ENCODE results near the gene CARD18. TPM values are rescaled to one million over a fixed set of nuclear protein-coding genes. Genes with fewer than 3 reads are reported as not detected.

Gene CARD18
- total RNA-seq, 1 experiment from 2014 or later, result not detected

DNA sequence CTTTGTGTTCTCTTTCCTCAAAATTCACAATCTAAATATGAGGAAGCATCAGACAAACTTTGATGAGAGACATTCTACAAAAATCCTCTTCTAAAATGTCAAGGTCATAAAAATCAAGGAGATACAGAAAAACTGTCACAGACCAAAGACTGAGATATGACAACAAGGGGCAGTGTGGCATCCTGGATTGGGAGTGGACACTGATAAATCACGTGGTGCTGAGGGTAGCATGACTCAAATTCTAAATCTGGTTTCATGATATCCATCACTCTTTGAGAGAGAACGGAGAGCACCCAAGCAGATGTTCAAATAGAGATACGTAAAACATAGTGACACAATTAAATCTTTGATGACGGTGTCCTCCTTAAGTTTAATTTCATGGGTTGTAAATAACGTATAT, 13.0 kb upstream of the CARD18 start:
- no peaks in the 10 kb centered on the region for H3K36me3 Mint-ChIP-seq (ENCODE audit: insufficient read depth, unreplicated experiment)
- ChIA-PET POLR2A (interaction anchor here (1.1 kb wide), 1 partner anchor 8 kb away, joined by 4 read pairs; no protein-coding TSS in a partner anchor), CTCF (no interaction called here)
- no TSS peak for BruUV-seq (replicated peaks)
- peak overlapping the region; percentile 35 for H3K27ac Mint-ChIP-seq (ENCODE audit: low read depth, unreplicated experiment)
- H3K4me3 Mint-ChIP-seq (ENCODE audit: unreplicated experiment), result peak overlapping the region; percentile 35
- no peaks in the 10 kb centered on the region for H3K9me3 Mint-ChIP-seq (ENCODE audit: unreplicated experiment)
- peaks cover 8% of the 10 kb centered on the region for H3K4me1 Mint-ChIP-seq (ENCODE audit: insufficient read depth, unreplicated experiment)
- TF ChIP-seq, protein P1, sequence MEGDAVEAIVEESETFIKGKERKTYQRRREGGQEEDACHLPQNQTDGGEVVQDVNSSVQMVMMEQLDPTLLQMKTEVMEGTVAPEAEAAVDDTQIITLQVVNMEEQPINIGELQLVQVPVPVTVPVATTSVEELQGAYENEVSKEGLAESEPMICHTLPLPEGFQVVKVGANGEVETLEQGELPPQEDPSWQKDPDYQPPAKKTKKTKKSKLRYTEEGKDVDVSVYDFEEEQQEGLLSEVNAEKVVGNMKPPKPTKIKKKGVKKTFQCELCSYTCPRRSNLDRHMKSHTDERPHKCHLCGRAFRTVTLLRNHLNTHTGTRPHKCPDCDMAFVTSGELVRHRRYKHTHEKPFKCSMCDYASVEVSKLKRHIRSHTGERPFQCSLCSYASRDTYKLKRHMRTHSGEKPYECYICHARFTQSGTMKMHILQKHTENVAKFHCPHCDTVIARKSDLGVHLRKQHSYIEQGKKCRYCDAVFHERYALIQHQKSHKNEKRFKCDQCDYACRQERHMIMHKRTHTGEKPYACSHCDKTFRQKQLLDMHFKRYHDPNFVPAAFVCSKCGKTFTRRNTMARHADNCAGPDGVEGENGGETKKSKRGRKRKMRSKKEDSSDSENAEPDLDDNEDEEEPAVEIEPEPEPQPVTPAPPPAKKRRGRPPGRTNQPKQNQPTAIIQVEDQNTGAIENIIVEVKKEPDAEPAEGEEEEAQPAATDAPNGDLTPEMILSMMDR (IDR thresholded peaks at IDR 0.05; ENCODE audit: unreplicated experiment), result no peak
- H3K27me3 Mint-ChIP-seq (ENCODE audit: insufficient read depth, unreplicated experiment), result no peaks in the 10 kb centered on the region
- intact Hi-C loops (cut with micrococcal nuclease), result no loop called here
- DNase-seq (ENCODE audit: unreplicated experiment), result peak; percentile 54

DNA sequence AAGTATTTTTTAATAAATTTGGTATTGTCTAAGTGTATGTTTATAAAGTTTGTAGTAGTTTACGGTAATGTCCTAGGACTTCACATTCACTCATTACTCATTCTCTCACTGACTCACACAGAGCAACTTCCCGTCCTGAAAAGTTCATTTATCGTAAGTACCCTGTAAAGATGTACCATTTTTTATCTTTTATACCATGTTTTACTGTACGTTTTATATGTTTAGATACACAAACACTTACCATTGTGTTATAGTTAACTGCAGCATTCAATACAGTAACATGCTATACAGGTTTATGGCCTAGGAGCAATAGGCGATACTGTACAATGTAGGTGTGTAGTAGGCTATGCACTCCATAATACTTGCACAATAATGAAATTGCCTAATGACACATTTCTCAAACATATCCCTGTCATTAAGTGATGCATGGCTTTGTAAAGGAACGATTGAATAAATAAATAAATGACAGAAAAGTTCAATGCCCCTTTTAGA, 12.5 kb upstream of the CARD18 start:
- Mint-ChIP-seq H3K27ac (ENCODE audit: low read depth, unreplicated experiment) (peak overlapping the region; percentile 35), H3K4me3 (ENCODE audit: unreplicated experiment) (peak overlapping the region; percentile 35), H3K4me1 (ENCODE audit: insufficient read depth, unreplicated experiment) (peaks cover 8% of the 10 kb centered on the region), H3K36me3 (ENCODE audit: insufficient read depth, unreplicated experiment) (no peaks in the 10 kb centered on the region), H3K27me3 (ENCODE audit: insufficient read depth, unreplicated experiment) (no peaks in the 10 kb centered on the region), H3K9me3 (ENCODE audit: unreplicated experiment) (no peaks in the 10 kb centered on the region)
- POLR2A ChIA-PET, result interaction anchor here (0.6 to 2.4 kb wide), 3 partner anchors 19 to 303 kb away, joined by 3 to 6 read pairs (median 3); no protein-coding TSS in a partner anchor
- TF ChIP-seq, protein P1 (IDR thresholded peaks at IDR 0.05; ENCODE audit: unreplicated experiment), result no peak
- CTCF ChIA-PET, result interaction anchor here (0.6 kb wide), 1 partner anchor 20 kb away, joined by 3 read pairs; no protein-coding TSS in a partner anchor
- peak; percentile 85 for DNase-seq (ENCODE audit: unreplicated experiment)
- BruUV-seq (replicated peaks), result TSS peak; percentile 89
- intact Hi-C loops (cut with micrococcal nuclease), result no loop called here

DNA sequence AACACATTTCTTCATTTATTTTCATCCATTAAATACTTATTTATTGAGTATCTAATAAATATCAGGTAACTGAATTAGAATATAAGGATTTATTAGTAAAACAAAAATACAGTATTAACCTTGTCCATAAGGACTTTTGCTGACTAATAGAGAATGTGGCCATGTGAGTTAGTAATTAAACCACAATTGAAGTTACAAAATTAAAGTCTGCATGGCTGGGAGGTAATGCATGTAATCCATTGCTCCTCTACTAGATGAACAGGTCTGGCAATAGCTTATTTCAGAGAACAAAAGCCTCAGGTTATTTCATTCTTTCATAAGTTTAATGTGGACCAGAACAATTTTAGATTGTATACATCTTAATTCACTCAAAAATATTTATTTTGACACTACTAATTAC, 9.9 kb upstream of the CARD18 start:
- no peaks in the 10 kb centered on the region for H3K9me3 Mint-ChIP-seq (ENCODE audit: unreplicated experiment)
- H3K27ac Mint-ChIP-seq (ENCODE audit: low read depth, unreplicated experiment), result no peak overlapping the region
- no peaks in the 10 kb centered on the region for H3K36me3 Mint-ChIP-seq (ENCODE audit: insufficient read depth, unreplicated experiment)
- H3K27me3 Mint-ChIP-seq (ENCODE audit: insufficient read depth, unreplicated experiment), result no peaks in the 10 kb centered on the region
- CTCF ChIA-PET, result interaction anchor here (0.7 kb wide), 1 partner anchor 467 kb away, joined by 4 read pairs; no protein-coding TSS in a partner anchor
- TF ChIP-seq, protein P1 (IDR thresholded peaks at IDR 0.05; ENCODE audit: unreplicated experiment), result no peak
- peaks cover 18% of the 10 kb centered on the region for H3K4me1 Mint-ChIP-seq (ENCODE audit: insufficient read depth, unreplicated experiment)
- no peak for DNase-seq (ENCODE audit: unreplicated experiment)
- no peak overlapping the region for H3K4me3 Mint-ChIP-seq (ENCODE audit: unreplicated experiment)
- no TSS peak for BruUV-seq (replicated peaks)
- POLR2A ChIA-PET, result interaction anchor here (0.6 to 2.4 kb wide), 2 partner anchors 16 to 421 kb away, joined by 3 to 6 read pairs; no protein-coding TSS in a partner anchor
- intact Hi-C loops (cut with micrococcal nuclease), result no loop called here

DNA sequence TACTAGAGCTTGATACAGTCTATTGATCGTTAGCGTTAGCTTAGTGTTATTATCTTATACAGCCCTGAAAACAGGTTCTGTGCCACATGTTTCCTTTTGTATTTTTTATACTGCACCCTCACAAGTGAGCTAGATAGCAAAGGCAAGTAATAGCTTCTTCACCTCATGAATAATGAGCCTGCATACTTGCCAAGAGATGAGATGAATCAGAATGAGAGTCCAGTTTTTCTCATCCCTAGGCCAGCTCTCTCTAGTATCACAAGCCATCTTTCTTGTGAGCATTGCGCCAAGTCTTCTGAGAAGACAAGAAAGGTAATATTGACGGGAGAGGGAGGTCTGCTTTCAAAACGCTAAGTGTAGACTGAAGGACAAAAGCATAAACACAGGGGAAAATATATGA, 8.7 kb upstream of the CARD18 start:
- ChIA-PET CTCF (interaction anchor here (0.6 to 1.2 kb wide), 3 partner anchors 9 to 713 kb away, joined by 3 to 6 read pairs (median 4); partner anchors contain the start of gene CASP1), POLR2A (interaction anchor here (1.1 kb wide), 1 partner anchor 15 kb away, joined by 3 read pairs; no protein-coding TSS in a partner anchor)
- H3K4me3 Mint-ChIP-seq (ENCODE audit: unreplicated experiment), result no peak overlapping the region
- no peak overlapping the region for H3K27ac Mint-ChIP-seq (ENCODE audit: low read depth, unreplicated experiment)
- BruUV-seq (replicated peaks), result no TSS peak
- no peaks in the 10 kb centered on the region for H3K36me3 Mint-ChIP-seq (ENCODE audit: insufficient read depth, unreplicated experiment)
- no peaks in the 10 kb centered on the region for H3K27me3 Mint-ChIP-seq (ENCODE audit: insufficient read depth, unreplicated experiment)
- peaks cover 18% of the 10 kb centered on the region for H3K4me1 Mint-ChIP-seq (ENCODE audit: insufficient read depth, unreplicated experiment)
- intact Hi-C loops (cut with micrococcal nuclease), result no loop called here
- TF ChIP-seq, protein P1 (IDR thresholded peaks at IDR 0.05; ENCODE audit: unreplicated experiment), result no peak
- DNase-seq (ENCODE audit: unreplicated experiment), result peak; percentile 3
- no peaks in the 10 kb centered on the region for H3K9me3 Mint-ChIP-seq (ENCODE audit: unreplicated experiment)

Data from MCF 10A (cell line).